ENCODE data around the gene SNX24.
A peak's percentile ranks its signal among the peaks of the same experiment; 100 is the strongest.
"Not testable (repeated sequence)": the region's sequence is repeated elsewhere in the genome, so short reads cannot be mapped to it uniquely, and the experiment has no call there.

Gene SNX24

GRCh38 chr5:122971333-122971732 lies 125.9 kb downstream of the SNX24 start:
- no peak for DNase-seq

DNA sequence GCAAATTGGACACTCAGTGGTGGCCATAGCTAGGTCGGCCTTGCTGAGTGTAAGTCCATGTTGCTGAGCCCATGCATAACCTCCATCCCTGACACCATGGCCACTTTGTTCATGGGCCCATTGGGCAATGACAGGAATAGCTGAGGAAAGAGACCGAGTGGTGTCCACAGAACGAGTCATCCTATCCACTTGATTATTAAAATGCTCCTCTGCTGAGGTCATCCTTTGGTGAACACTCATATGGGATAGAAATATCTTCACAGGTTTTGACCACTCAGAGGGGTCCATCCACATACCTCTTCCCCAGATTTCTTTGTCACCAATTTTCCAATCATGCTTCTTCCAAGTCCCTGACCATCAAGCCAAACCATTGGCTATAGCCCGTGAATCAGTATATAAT lies 127.5 kb downstream of the SNX24 start:
- DNase-seq, result peak; percentile 60

- not testable (repeated sequence) for DNase-seq
Observed at GRCh38 chr5:122973759-122974158, 128.3 kb downstream of the SNX24 start.

DNA sequence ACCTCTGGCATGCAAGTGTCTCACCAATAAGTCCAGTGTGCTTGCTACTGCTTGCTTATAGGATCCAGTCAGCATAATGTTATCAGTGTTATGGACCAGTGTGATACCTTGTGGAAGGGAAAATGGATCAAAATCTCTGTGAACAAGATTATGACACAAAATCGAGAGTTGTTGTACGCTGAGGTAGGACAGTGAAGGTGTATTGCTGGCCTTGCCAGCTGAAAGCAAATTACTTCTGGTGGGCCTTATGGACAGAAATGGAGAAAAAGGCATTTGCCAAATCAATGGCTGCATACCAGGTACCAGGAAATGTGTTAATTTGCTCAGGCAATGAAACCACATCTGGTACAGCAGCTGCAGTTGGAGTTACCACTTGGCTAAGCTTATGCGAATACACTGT lies 128.8 kb downstream of the SNX24 start:
- not testable (repeated sequence) for DNase-seq

DNA sequence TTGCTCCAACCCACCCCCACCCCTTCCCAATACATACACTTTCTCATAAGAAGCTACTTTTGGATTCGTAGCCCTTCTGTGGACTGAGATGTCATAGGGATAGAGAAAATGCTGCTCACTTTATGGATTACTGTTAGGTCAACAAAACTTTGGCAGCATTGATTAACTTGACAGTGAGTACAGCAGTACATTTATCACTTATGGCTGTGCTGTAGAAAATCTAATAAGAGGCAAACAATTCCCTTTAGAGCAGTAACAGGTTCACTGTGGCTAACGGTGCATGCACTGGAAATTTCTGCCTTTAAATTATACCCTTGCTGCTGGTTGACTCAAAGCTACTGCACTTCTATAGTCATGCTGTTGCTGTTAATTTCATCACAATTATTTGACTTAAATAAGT lies 131.9 kb downstream of the SNX24 start:
- DNase-seq, result no peak

DNA sequence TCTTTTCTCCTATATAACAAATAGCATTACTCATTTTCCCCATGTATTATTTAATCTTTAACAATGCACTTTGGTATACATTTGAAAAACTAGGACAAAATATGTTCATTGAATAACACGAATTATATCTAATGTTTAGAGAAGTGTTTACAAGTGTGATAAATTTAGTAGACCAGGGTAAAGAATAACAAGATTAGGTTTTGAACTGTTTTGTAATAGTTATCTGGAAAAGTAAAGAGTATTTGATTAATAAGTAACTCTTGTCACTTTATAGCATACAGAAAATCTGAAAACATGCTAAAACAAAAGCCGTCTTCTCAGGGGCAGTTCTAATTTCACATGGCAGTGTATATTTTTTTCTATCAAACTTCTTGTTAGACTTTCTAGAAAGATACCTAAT lies 132.7 kb downstream of the SNX24 start:
- no peak for DNase-seq

GRCh38 chr5:122978644-122979297 lies 133.4 kb downstream of the SNX24 start:
- DNase-seq, result no peak

GRCh38 chr5:122981846-122982245 lies 136.4 kb downstream of the SNX24 start:
- no peak for DNase-seq

GRCh38 chr5:122982376-122982775 lies 137.0 kb downstream of the SNX24 start:
- no peak for DNase-seq

DNA sequence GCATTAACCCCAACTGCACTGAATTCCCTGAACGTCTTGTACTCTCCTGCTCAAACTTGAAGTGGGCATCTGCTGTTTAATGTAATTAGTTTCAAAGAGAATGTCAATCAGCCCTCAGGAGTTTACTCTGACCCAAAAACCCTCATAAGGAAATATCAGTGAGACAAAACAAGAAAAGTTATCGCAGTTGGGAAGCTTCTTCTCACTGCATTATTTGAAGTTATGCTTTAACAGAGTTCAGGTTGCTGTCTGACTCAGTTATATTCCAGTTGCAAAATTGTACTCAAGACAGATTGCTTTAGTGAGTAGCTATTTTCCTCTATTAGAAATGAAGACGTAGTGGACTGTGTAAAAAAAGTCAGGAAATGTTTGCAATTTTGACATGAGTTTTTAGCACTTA lies 139.0 kb downstream of the SNX24 start:
- no peak for DNase-seq

DNA sequence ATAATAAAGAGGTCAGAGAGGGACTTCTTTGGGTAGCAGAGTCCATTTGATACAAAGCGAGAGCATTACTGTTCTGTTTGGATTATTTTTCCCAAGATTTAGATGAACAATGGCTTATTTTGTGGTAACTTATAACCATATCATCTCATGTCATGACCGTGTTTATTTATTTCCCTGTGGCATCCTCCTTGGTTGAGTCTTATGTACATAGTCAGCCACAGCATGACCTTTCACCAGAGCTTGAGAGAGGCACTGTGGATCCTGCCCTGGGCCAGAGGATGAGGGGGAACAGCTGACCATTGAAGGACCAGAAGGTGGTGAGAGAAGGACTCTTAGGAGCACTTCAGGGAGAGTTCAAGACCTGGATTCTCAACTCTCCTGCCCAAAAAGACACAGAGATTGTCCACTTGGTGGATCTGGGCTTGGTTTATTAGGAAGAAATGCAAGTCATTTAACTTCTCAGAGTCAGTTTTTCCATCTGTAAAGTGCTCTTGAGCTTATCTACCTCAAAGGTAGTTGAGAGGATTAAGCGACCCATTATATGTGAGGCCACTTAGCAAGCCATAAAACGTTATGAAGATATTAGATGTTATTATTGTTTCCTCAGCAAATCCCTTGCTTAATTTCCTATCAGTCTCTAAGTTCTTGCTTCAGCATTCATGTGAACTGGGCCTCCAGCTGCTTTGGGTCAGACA lies 139.7 kb downstream of the SNX24 start:
- DNase-seq, result no peak

DNA sequence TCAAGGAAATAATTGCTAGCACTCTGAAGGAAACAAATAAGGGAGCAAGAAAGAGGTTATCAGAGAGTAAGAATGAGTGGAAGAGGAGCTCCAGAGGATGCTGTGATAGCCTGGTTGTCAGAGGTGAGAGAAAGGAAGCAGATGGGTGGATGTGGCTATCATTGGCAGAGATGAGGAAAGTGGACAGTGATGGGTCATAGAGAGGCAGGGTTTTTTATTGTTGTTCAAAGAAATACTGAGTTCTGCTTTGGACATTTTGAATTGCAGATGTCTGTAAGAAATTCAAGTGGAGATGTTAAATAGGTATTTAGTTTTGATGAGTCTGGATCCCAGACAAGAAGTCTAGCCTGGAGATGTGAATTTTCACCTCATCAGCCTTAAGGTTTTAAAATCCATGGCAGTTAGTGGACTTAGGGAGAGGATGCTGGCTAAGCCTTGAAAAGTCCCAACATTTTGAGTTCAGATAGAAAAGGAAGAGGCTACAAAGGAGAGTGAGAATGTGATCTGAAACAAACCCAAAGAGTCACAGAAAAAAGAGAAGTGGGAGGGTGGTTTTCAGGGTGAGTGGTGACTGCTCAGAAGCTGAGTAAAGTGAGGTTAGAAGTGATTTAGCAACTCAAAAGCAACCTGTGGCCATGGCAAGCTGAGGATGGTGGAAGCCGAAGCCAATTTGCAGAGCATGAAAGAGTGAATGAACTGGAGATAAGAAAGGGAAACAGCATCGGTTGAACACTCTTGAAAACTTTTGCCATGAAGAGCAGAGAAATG lies 140.7 kb downstream of the SNX24 start:
- no peak for DNase-seq

DNA sequence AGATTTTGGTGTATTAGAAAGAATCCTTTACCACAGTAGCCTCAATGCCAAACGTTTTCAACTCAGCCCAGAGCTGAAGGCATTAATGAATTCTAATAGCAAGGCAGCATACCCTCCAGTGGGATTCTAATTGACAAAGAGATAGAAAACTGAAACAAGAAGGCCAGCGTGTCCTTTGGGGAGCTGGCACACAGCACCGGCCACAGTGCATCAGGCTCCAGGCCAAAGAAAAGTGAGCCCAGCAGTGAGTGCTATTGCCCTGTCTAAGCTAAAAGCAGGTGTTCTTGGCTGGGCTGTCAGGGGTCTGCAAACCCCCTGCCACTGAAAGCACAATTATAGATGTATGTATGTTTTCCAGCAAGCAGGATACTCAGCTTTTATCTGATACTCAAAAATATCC lies 150.7 kb downstream of the SNX24 start:
- no peak for DNase-seq

DNA sequence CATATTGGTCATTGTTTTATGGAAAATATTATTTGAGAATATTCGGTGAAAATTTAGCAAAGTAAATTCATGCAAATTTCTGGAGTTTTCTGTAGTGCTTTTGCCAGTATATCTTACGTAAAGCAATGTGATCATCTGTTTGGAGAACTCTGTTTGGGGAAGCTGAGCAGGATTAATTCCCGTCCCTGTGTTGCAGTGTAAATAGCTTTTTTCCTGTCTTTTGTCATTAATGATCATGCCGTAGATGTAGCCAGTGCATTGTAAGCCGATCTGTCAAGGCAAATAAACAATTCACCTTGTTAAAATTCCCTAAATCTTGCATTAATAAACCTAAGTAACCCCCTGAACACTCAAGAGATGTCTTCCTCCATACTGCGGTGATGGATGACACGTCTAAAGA lies 151.9 kb downstream of the SNX24 start:
- DNase-seq, result no peak

DNA sequence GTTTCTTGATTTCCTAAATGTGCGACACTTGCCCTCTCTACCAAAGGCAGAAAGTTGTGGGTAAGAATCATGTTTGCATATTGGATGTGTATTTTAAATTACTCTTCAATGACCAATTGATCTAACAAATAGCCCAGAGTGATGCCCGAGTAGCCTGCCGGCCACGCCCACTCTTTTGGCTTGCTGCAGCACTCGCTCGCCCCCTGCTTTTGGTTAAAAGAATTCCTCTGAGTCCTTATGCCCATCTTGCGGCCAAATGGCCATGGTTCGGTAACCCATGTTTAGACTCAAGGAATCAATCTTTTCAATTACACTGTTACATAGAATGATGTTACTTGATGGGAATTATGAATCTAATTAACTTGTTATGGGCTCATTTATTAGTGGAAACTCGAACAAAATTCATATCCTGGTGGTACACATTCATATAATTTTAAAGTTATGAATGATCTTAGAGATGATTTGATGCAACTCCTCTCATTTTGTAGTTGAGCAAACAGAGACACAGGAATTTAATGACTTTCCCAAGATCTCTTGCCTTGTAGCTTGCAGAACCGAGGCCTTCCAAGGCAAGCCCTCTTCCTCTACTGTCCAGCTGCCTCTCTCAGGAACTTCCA lies 154.6 kb downstream of the SNX24 start:
- peak; percentile 32 for DNase-seq

DNA sequence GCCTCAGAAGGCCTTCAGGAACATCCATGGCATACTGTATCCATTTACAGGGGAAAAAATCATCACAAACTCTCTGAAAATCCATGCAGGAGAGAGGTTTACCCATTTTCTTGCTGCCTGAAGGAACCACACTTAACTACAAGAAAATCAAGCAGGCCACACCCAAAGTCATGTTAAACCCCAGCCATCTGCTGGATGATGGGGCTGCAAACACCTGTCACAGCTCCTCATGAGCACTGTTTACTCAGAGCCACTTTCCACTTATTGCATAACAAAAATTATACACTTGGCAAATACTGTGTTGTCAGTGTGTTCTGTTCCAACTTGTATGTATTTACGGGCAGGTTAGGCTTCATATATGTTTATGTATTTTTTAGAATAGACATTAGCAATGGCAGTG lies 155.3 kb downstream of the SNX24 start:
- DNase-seq, result no peak

DNA sequence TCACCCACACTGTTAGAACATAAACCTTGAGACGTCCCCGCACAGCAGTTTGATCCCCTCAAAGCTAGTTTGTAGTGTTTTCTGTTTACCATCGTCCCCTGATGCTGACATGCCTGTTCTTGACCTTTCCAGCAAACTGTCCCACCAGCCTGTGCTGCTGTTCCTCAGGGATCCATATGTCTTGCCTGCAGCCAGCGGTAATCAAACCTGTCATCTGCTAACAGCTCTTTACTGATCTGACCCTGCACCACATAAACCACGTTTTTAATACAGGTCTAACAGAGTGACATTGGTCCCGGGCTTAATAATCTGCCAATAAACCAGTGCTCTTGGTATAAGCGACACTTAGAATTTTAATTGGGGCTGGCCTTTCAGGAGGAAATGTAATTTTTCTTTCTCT lies 156.4 kb downstream of the SNX24 start:
- DNase-seq, result no peak

DNA sequence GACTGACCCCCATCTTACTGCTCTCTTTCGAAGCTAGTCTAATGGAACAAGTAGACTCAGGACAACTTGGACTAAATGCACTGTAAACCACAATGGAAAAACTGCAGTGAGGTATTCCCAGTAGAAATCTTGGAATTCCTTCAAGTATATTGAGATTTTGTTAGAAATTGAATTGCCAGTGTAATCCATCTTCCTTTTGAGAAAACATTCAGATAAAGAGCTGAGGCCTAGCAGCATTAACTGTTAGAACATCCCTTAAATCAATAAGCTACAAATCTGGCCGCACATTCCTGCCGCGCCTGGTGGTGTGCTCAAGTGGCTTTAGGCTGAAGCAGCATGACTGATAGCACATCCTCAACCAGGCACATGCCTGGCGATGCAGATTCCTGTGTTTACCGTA lies 161.8 kb downstream of the SNX24 start:
- DNase-seq, result peak; percentile 7

DNA sequence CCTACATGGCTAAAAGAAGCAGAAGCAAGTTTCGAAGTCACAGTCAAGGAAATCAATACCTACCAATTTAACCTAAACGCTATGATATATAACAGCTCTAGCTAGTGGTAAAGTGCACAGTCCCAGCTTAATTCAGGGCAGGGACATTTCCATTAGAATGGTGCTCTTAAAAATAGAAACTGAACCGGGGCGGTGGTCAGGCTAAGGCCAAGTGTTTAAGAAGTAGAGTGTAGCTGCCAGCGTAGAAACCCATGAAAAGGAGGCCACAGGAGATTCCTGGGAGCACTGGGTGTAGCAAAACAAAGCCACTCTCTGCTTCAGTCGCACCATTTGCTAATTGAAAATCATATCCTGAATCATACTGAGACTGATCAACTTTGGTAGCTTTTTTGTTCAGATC lies 162.3 kb downstream of the SNX24 start:
- no peak for DNase-seq

GRCh38 chr5:123012321-123012720 lies 166.9 kb downstream of the SNX24 start:
- DNase-seq, result peak; percentile 62

DNA sequence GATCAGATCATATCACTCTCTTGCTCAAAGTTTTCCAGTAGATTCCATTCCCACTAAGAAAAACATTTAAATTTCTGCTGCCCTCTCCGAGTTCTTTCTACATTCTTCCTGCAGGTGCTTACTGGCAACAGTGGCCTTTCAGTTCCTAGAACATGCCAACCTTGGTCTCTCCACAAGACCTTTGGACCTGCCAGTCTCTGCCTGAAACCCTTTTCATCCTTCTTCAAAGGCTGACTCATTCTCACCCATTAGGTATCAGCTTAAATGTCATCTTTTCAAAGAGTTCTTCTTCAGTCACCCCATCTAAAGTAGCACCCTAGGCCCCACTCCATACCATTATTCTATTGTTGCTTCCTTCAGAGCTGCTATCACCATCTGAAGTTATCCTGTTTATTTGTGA lies 169.3 kb downstream of the SNX24 start:
- no peak for DNase-seq

GRCh38 chr5:123028222-123028621 lies 182.8 kb downstream of the SNX24 start:
- no peak for DNase-seq

DNA sequence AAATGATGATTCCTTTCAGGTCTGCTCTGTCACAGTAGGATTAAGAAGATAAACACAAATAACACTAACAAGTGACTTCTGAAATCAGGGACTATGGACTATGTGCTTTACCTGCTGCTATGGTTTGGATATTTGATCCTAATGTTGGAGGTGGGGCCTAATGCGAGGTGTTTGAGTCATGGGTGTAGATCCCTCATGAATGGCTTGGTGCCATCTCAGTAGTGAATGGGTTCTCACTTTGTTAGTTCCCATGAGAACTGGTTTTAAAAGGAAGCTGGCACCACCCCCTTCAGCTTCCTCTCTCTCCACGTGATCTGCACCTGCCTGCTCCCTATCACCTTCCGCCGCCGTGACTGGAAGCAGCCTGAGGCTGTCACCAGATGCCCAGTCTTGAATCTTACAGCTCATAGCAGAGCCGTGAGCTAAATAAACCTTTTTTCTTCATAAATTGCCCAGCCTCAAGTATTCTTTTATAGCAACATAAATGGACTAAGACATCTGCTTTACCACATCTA lies 187.8 kb downstream of the SNX24 start:
- no peak for DNase-seq

Measured in fibroblast of skin of right quadriceps (primary cell).